ENCODE results near the gene HDAC4. TPM values are rescaled to one million over a fixed set of nuclear protein-coding genes. Genes with fewer than 3 reads are reported as not detected.

HDAC4 gene
- total and polyA plus RNA-seq, 2 experiments from 2014 or later: 8.1 to 41.8 TPM

DNA sequence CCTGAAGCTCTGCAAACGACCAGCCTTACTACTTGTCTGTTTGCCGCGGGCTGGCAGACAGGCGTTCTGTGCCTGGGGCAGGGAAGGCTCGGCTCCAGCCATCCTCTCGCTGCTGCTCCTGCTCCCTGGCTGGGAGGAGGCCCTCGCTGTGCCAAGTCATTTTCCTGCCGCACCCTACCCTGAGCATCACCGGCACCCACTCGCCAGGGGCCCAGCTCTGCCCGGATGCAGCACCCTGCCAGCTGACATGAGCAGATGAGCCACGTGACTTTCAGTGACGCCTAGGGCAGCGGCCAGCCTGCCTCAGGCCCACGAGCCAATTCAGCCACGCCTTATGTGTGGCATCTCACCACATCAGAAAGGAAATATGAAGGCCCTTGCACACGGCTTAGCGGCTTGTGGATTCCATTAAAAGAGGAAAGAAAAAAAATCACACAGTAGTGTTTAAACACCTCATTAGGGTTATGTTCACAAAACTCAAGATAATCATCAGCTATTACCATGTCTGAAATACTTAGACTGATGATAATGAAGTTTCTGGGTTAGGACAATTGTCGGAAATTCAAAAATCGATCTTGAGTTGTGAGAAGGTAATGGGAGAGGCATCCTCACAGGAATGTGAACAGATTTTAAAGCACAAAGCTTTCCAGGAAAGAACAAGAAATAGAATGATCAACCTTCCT lies 302.4 kb downstream of the HDAC4 start:
- Histone ChIP-seq H2AFZ (no peak overlapping the region), H3K4me3 (no peak overlapping the region), H3K79me2 (replicated peaks; ENCODE audit: insufficient read depth) (no peaks in the 10 kb centered on the region), H3F3A (replicated peaks; ENCODE audit: low read depth) (no peaks in the 10 kb centered on the region), H4K20me1 (replicated peaks; ENCODE audit: insufficient read depth) (no peaks in the 10 kb centered on the region), H3K36me3 (ENCODE audit: insufficient read depth) (no peaks in the 10 kb centered on the region), H3K27me3 (ENCODE audit: insufficient read depth) (no peaks in the 10 kb centered on the region), H3K27ac (ENCODE audit: low read depth) (no peak overlapping the region), H3K9me2 (ENCODE audit: insufficient read depth) (no peaks in the 10 kb centered on the region), H3K4me2 (no peak overlapping the region), H3K4me1 (ENCODE audit: insufficient read depth) (no peaks in the 10 kb centered on the region)
- H3K36me3 Mint-ChIP-seq (ENCODE audit: low read depth): peaks cover 9% of the 10 kb centered on the region; the same call in 2 of the 3 replicates
- H3K4me1 Mint-ChIP-seq: peaks cover 8% of the 10 kb centered on the region; the same call in 2 of the 3 replicates
- no peak for DNase-seq (ENCODE audit: low spot score)
- no peak for ATAC-seq
- H3K9me3 Mint-ChIP-seq: no peaks in the 10 kb centered on the region
- TF ChIP-seq, protein P1, sequence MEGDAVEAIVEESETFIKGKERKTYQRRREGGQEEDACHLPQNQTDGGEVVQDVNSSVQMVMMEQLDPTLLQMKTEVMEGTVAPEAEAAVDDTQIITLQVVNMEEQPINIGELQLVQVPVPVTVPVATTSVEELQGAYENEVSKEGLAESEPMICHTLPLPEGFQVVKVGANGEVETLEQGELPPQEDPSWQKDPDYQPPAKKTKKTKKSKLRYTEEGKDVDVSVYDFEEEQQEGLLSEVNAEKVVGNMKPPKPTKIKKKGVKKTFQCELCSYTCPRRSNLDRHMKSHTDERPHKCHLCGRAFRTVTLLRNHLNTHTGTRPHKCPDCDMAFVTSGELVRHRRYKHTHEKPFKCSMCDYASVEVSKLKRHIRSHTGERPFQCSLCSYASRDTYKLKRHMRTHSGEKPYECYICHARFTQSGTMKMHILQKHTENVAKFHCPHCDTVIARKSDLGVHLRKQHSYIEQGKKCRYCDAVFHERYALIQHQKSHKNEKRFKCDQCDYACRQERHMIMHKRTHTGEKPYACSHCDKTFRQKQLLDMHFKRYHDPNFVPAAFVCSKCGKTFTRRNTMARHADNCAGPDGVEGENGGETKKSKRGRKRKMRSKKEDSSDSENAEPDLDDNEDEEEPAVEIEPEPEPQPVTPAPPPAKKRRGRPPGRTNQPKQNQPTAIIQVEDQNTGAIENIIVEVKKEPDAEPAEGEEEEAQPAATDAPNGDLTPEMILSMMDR (conservative IDR thresholded peaks at IDR 0.05; ENCODE audit: low read depth in 2 of 2): no peak
- TF ChIP-seq, protein P2, sequence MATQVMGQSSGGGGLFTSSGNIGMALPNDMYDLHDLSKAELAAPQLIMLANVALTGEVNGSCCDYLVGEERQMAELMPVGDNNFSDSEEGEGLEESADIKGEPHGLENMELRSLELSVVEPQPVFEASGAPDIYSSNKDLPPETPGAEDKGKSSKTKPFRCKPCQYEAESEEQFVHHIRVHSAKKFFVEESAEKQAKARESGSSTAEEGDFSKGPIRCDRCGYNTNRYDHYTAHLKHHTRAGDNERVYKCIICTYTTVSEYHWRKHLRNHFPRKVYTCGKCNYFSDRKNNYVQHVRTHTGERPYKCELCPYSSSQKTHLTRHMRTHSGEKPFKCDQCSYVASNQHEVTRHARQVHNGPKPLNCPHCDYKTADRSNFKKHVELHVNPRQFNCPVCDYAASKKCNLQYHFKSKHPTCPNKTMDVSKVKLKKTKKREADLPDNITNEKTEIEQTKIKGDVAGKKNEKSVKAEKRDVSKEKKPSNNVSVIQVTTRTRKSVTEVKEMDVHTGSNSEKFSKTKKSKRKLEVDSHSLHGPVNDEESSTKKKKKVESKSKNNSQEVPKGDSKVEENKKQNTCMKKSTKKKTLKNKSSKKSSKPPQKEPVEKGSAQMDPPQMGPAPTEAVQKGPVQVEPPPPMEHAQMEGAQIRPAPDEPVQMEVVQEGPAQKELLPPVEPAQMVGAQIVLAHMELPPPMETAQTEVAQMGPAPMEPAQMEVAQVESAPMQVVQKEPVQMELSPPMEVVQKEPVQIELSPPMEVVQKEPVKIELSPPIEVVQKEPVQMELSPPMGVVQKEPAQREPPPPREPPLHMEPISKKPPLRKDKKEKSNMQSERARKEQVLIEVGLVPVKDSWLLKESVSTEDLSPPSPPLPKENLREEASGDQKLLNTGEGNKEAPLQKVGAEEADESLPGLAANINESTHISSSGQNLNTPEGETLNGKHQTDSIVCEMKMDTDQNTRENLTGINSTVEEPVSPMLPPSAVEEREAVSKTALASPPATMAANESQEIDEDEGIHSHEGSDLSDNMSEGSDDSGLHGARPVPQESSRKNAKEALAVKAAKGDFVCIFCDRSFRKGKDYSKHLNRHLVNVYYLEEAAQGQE (IDR thresholded peaks at IDR 0.05; ENCODE audit: unreplicated experiment): no peak
- TF ChIP-seq NANOG (IDR thresholded peaks at IDR 0.05; ENCODE audit: borderline replicate concordance) (no peak), STAT1 (IDR thresholded peaks at IDR 0.05; ENCODE audit: unreplicated experiment) (no peak), EZH2 (IDR thresholded peaks at IDR 0.05; ENCODE audit: low read depth, unreplicated experiment) (no peak), ZNF331 (CRISPR knock-in tag; IDR thresholded peaks at IDR 0.05; ENCODE audit: low read depth) (no peak), EZH2phosphoT487 (IDR thresholded peaks at IDR 0.05; ENCODE audit: unreplicated experiment) (no peak), JUNB (IDR thresholded peaks at IDR 0.05; ENCODE audit: unreplicated experiment) (no peak), POLR2AphosphoS5 (IDR thresholded peaks at IDR 0.05; ENCODE audit: low read depth) (no peak), CREB1 (CRISPR knock-in tag; IDR thresholded peaks at IDR 0.05; ENCODE audit: low read depth) (no peak), ZNF114 (CRISPR knock-in tag; IDR thresholded peaks at IDR 0.05) (no peak)
- TF ChIP-seq, protein P3, sequence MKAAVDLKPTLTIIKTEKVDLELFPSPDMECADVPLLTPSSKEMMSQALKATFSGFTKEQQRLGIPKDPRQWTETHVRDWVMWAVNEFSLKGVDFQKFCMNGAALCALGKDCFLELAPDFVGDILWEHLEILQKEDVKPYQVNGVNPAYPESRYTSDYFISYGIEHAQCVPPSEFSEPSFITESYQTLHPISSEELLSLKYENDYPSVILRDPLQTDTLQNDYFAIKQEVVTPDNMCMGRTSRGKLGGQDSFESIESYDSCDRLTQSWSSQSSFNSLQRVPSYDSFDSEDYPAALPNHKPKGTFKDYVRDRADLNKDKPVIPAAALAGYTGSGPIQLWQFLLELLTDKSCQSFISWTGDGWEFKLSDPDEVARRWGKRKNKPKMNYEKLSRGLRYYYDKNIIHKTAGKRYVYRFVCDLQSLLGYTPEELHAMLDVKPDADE (IDR thresholded peaks at IDR 0.05): no peak
- TF ChIP-seq, protein P4, sequence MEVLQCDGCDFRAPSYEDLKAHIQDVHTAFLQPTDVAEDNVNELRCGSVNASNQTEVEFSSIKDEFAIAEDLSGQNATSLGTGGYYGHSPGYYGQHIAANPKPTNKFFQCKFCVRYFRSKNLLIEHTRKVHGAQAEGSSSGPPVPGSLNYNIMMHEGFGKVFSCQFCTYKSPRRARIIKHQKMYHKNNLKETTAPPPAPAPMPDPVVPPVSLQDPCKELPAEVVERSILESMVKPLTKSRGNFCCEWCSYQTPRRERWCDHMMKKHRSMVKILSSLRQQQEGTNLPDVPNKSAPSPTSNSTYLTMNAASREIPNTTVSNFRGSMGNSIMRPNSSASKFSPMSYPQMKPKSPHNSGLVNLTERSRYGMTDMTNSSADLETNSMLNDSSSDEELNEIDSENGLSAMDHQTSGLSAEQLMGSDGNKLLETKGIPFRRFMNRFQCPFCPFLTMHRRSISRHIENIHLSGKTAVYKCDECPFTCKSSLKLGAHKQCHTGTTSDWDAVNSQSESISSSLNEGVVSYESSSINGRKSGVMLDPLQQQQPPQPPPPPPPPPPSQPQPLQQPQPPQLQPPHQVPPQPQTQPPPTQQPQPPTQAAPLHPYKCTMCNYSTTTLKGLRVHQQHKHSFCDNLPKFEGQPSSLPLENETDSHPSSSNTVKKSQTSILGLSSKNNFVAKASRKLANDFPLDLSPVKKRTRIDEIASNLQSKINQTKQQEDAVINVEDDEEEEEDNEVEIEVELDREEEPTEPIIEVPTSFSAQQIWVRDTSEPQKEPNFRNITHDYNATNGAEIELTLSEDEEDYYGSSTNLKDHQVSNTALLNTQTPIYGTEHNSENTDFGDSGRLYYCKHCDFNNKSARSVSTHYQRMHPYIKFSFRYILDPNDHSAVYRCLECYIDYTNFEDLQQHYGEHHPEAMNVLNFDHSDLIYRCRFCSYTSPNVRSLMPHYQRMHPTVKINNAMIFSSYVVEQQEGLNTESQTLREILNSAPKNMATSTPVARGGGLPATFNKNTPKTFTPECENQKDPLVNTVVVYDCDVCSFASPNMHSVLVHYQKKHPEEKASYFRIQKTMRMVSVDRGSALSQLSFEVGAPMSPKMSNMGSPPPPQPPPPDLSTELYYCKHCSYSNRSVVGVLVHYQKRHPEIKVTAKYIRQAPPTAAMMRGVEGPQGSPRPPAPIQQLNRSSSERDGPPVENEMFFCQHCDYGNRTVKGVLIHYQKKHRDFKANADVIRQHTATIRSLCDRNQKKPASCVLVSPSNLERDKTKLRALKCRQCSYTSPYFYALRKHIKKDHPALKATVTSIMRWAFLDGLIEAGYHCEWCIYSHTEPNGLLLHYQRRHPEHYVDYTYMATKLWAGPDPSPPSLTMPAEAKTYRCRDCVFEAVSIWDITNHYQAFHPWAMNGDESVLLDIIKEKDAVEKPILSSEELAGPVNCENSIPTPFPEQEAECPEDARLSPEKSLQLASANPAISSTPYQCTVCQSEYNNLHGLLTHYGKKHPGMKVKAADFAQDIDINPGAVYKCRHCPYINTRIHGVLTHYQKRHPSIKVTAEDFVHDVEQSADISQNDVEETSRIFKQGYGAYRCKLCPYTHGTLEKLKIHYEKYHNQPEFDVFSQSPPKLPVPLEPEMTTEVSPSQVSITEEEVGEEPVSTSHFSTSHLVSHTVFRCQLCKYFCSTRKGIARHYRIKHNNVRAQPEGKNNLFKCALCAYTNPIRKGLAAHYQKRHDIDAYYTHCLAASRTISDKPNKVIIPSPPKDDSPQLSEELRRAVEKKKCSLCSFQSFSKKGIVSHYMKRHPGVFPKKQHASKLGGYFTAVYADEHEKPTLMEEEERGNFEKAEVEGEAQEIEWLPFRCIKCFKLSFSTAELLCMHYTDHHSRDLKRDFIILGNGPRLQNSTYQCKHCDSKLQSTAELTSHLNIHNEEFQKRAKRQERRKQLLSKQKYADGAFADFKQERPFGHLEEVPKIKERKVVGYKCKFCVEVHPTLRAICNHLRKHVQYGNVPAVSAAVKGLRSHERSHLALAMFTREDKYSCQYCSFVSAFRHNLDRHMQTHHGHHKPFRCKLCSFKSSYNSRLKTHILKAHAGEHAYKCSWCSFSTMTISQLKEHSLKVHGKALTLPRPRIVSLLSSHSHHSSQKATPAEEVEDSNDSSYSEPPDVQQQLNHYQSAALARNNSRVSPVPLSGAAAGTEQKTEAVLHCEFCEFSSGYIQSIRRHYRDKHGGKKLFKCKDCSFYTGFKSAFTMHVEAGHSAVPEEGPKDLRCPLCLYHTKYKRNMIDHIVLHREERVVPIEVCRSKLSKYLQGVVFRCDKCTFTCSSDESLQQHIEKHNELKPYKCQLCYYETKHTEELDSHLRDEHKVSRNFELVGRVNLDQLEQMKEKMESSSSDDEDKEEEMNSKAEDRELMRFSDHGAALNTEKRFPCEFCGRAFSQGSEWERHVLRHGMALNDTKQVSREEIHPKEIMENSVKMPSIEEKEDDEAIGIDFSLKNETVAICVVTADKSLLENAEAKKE (CRISPR knock-in tag; IDR thresholded peaks at IDR 0.05): no peak
- no peak overlapping the region for H3K4me3 Mint-ChIP-seq
- no peak overlapping the region for H3K27ac Mint-ChIP-seq
- H3K27me3 Mint-ChIP-seq (ENCODE audit: insufficient read depth, low read depth, poor library complexity): peaks cover 6% of the 10 kb centered on the region

All from GM23338 (cell line).